Osteocyte (in vitro differentiated cells): ENCODE results near the gene PIK3C2B. TPM values are rescaled to one million over a fixed set of nuclear protein-coding genes. Genes with fewer than 3 reads are reported as not detected.

Source experiments
- DNase-seq: peaks from one replicate; pipeline ENCODE4 v3.0.0; 2021; ENCODE audit warnings: mixed read lengths; ENCODE audit not compliant: unreplicated experiment; ENCODE audit errors: extremely low spot score
- H3K27ac Mint-ChIP-seq: one replicate; pipeline ENCODE4 v1.8.0; 2021; ENCODE audit warnings: mild to moderate bottlenecking, mixed read lengths; ENCODE audit not compliant: unreplicated experiment
- H3K27me3 Mint-ChIP-seq: one replicate; pipeline ENCODE4 v1.8.0; 2021; ENCODE audit warnings: mixed read lengths; ENCODE audit not compliant: unreplicated experiment
- H3K36me3 Mint-ChIP-seq: one replicate; pipeline ENCODE4 v1.8.0; 2021; ENCODE audit warnings: mixed read lengths; ENCODE audit not compliant: unreplicated experiment
- H3K4me1 Mint-ChIP-seq: one replicate; pipeline ENCODE4 v1.8.0; 2021; ENCODE audit warnings: mixed read lengths; ENCODE audit not compliant: unreplicated experiment
- H3K4me3 Mint-ChIP-seq: one replicate; pipeline ENCODE4 v1.8.0; 2021; ENCODE audit warnings: mild to moderate bottlenecking, moderate library complexity, mixed read lengths; ENCODE audit not compliant: unreplicated experiment
- H3K9me3 Mint-ChIP-seq: one replicate; pipeline ENCODE4 v1.8.0; 2021; ENCODE audit warnings: mixed read lengths; ENCODE audit not compliant: unreplicated experiment
- CTCF ChIP-seq: fragments of 200-600 bp; sonication (generic); IDR thresholded peaks from 2 replicates; pipeline ENCODE4 v1.5.0; 2021; ENCODE audit warnings: antibody characterized with exemption, mild to moderate bottlenecking, moderate library complexity
- total RNA-seq: library from RNA; stranded (reverse); gene quantifications from 2 replicates; pipeline ENCODE4 v1.2.1, GENCODE V29; 2021

The PIK3C2B gene
- total RNA-seq, 1 donor from 2014 or later: 17.5 TPM

DNA sequence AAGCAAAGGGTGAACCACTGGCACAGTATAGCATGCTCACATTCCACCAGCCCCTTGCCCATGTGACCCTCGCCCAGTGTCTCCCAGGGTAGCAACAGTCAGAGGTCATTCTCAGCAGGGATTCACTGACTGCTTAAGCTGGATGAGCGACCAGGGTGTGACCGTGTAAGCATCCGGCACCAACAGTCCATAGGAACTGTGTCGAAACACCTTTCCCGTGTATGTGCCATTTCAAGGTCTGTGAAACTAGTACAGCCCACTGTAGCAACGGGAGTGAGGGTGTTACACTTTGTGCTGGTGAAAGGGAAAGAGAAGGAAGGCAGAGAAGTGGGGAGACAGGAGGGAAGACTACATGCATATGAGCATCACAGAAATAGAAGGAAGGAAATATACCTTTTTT lies 10.8 kb downstream of the PIK3C2B start:
- DNase-seq: no peak
- TF ChIP-seq CTCF: no peak
- H3K4me1 Mint-ChIP-seq: peaks cover 17% of the 10 kb centered on the region
- no peak overlapping the region for H3K4me3 Mint-ChIP-seq
- H3K36me3 Mint-ChIP-seq: no peaks in the 10 kb centered on the region
- no peak overlapping the region for H3K27ac Mint-ChIP-seq
- no peaks in the 10 kb centered on the region for H3K27me3 Mint-ChIP-seq
- no peaks in the 10 kb centered on the region for H3K9me3 Mint-ChIP-seq

- no peak overlapping the region for H3K27ac Mint-ChIP-seq
- TF ChIP-seq CTCF: no peak
- H3K4me3 Mint-ChIP-seq: no peak overlapping the region
- DNase-seq: no peak
- peaks cover 47% of the 10 kb centered on the region for H3K4me1 Mint-ChIP-seq
- peaks cover 2% of the 10 kb centered on the region for H3K36me3 Mint-ChIP-seq
- H3K9me3 Mint-ChIP-seq: no peaks in the 10 kb centered on the region
- no peaks in the 10 kb centered on the region for H3K27me3 Mint-ChIP-seq
These were observed 14.1 kb downstream of the PIK3C2B start for GRCh38 chr1:204480515-204480914.

DNA sequence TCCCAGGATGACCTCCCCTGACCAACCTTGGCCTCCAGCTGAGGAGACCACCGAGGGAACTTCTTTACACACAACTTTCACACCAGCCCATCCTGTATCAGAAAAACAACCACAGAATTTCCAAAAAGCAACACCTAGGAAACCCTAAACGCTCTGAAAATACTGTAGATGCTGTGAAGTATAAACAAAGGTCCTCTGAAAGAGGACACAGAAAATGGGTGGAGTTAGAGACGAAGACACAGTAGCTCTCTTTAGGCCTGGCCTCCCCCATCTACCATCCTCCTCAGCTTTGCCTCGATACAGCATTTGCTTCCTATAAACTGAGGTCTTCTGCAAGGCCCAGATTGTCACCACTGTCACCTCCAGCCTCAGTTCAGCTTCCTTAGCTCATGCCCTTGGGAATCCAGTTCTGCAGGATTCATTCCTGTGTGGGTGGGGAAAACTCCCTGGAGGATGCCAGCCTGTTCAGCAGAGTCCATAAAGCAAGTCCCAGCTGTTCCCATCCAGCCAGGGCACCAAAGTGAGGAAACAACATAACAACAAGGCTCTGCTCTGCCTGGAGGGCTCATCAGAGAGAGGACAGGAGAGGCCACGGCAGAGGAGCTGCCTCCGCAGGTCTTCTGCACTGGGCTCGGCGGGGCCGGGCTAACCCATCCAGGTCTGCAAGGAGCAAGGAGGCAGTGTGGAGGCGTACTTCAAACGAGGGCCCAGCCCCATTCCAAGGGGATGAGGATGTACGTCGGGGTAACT lies 15.0 kb downstream of the PIK3C2B start:
- no peak overlapping the region for H3K27ac Mint-ChIP-seq
- H3K9me3 Mint-ChIP-seq: no peaks in the 10 kb centered on the region
- H3K36me3 Mint-ChIP-seq: peaks cover 2% of the 10 kb centered on the region
- no peak overlapping the region for H3K4me3 Mint-ChIP-seq
- no peak for TF ChIP-seq CTCF
- H3K27me3 Mint-ChIP-seq: no peaks in the 10 kb centered on the region
- H3K4me1 Mint-ChIP-seq: peaks cover 57% of the 10 kb centered on the region
- DNase-seq: no peak

DNA sequence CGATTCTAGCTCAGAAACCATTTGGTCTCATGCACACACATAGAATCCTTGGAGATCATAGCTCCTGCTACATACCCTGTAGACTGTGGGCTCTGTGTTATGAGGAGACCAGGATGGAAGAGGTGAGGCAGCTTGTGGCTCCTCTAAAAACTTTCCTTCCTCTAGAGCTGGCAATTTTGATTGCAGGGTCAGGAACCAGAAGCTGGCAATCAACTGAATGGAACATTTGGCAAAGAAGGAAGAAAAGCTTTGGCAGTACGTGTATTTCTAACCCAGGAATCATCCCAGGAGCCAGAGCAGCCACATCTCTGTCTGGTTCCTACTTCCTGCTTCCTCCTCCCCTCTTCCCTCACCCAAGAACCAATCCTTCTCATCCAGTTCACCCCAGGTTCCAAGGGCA lies 15.7 kb downstream of the PIK3C2B start:
- no peak for DNase-seq

More for the DNA sequence above, 15.7 kb downstream of the PIK3C2B start:
- Mint-ChIP-seq H3K9me3 (no peaks in the 10 kb centered on the region), H3K36me3 (peaks cover 2% of the 10 kb centered on the region), H3K4me1 (peaks cover 61% of the 10 kb centered on the region), H3K27me3 (no peaks in the 10 kb centered on the region), H3K4me3 (no peak overlapping the region), H3K27ac (no peak overlapping the region)
- no peak for TF ChIP-seq CTCF
